Adrenal gland (tissue), 12 donors: ENCODE data around the gene LANCL2. TPM values are rescaled to one million over a fixed set of nuclear protein-coding genes. Genes with fewer than 3 reads are reported as not detected.
A peak's percentile ranks its signal among the peaks of the same experiment; 100 is the strongest.

ENCODE experiments used
- DNase-seq, 7 donors: peaks; one replicate each; pipeline ENCODE4 v3.0.0-alpha.2; 2019 to 2020
- H3K27ac ChIP-seq, 5 donors: fragments of 200-600 bp; sonication (generic) in 4 of 5; 1 replicate in 3 of 5; 2 replicates in 2 of 5; pipeline versions ENCODE4 v1.5.1 to v1.8.0; 2016 to 2020; ENCODE audit warnings: mild to moderate bottlenecking in 1 of 5
- H3K27me3 ChIP-seq: fragments of 200-600 bp; 2 replicates; pipeline ENCODE4 v1.8.0; 2021
- H3K36me3 ChIP-seq, 2 donors: fragments of 200-600 bp; replicated peaks in 1 of 2; 1 replicate in 1 of 2; 2 replicates in 1 of 2; pipeline versions ENCODE4 v1.5.1 to v1.8.0; 2018 to 2022
- H3K4me1 ChIP-seq, 2 donors: fragments of 200-600 bp; replicated peaks in 1 of 2; 1 replicate in 1 of 2; 2 replicates in 1 of 2; pipeline versions ENCODE4 v1.5.1 to v1.8.0; 2018 to 2021
- H3K4me3 ChIP-seq, 4 donors: fragments of 200-600 bp; sonication (generic) in 3 of 4; one replicate each; pipeline ENCODE4 v1.5.1; 2016 to 2018
- H3K9me3 ChIP-seq, 3 donors: fragments of 200-600 bp; sonication (generic) in 1 of 3; replicated peaks in 1 of 3; 1 replicate in 2 of 3; 2 replicates in 1 of 3; pipeline versions ENCODE4 v1.5.1 to v1.8.0; 2016 to 2021
- POLR2A ChIP-seq, 2 donors: fragments of 450-650 bp; IDR thresholded peaks; one replicate each; pipeline ENCODE4 v1.6.1; 2017; ENCODE audit warnings: antibody characterized with exemption in 2 of 2, mild to moderate bottlenecking in 2 of 2, moderate library complexity in 1 of 2
- WGBS, 4 donors: extraction: QIAGEN DNeasy Blood & Tissue Kit in 2 of 4; methylation state at CpG; one replicate each; pipeline versions ENCODE4 v1.1.5 to v1.1.7; 2013 to 2017; 5-methylcytosine and 5-hydroxymethylcytosine counted together
- intact Hi-C, 2 donors: fragments of 100-400 bp; cut with DNase I; formaldehyde crosslinking; loops; one replicate each; pipeline versions ENCODE4 v1.14.1 to v1.15.0; 2022 to 2023
- polyA plus RNA-seq, 3 donors: library from polyadenylated mRNA; stranded (reverse); fragments of 200-250 nt in 2 of 3; fragments of 350-450 nt in 1 of 3; fragmentation: Illumina TruSeq in 1 of 3; extraction: RNeasy Lipid Tissue Mini Kit (QIAGEN cat#74804) in 1 of 3; gene quantifications; one replicate each; pipeline ENCODE4 v1.2.3, GENCODE V29; 2013 to 2014
- total RNA-seq, 9 donors: library from RNA; depleted of rRNA in 4 of 9; stranded (reverse); fragments of >200 nt in 4 of 9; fragments of 120-200 nt in 1 of 9; fragmentation: NEBNext Ultra II Directional in 1 of 9; extraction: Animal tissue kit (Norgen Biotek cat#: 25700) in 1 of 9; gene quantifications; one replicate each; pipeline versions ENCODE4 v1.1.0 to v1.2.4, GENCODE V29; 2013 to 2023
- TF ChIP-seq, protein P1 (sequence below), 6 experiments: fragments of 450-650 bp in 4 of 6; fragments of 200-600 bp in 2 of 6; sonication (generic) in 1 of 6; IDR thresholded peaks; 1 replicate in 5 of 6; 2 replicates in 1 of 6; pipeline versions ENCODE4 v1.5.1 to v1.8.0; 2016 to 2021; ENCODE audit warnings: antibody characterized with exemption in 6 of 6, mild to moderate bottlenecking in 2 of 6, moderate library complexity in 1 of 6
- donor health status: healthy with polysubstance abuse.
- donor health status: Bipolar disorder and iron deficiency.
- donor health status: DM: yes; HTN: yes; CAD: no.
- donor health status: DM: no; HTN: no; CAD: no.
- donor health status: DM: no; HTN: no; CAD: no.
- donor health status: DM: yes; HTN: yes; CAD: no.

Gene LANCL2
- total and polyA plus RNA-seq, 12 donors, result 10.5 to 28.1 (median 18.1) TPM

GRCh38 chr7:55483046-55483445 is 117.9 kb downstream of the LANCL2 start:
- TF ChIP-seq, protein P1, sequence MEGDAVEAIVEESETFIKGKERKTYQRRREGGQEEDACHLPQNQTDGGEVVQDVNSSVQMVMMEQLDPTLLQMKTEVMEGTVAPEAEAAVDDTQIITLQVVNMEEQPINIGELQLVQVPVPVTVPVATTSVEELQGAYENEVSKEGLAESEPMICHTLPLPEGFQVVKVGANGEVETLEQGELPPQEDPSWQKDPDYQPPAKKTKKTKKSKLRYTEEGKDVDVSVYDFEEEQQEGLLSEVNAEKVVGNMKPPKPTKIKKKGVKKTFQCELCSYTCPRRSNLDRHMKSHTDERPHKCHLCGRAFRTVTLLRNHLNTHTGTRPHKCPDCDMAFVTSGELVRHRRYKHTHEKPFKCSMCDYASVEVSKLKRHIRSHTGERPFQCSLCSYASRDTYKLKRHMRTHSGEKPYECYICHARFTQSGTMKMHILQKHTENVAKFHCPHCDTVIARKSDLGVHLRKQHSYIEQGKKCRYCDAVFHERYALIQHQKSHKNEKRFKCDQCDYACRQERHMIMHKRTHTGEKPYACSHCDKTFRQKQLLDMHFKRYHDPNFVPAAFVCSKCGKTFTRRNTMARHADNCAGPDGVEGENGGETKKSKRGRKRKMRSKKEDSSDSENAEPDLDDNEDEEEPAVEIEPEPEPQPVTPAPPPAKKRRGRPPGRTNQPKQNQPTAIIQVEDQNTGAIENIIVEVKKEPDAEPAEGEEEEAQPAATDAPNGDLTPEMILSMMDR (IDR thresholded peaks at IDR 0.05), result no peak
- TF ChIP-seq POLR2A (IDR thresholded peaks at IDR 0.05), result no peak
- WGBS, 4 donors, result 90 to 98% (median 96%) methylated on average over 6 of the region's 6 CpGs

More at GRCh38 chr7:55483046-55483445, 117.9 kb downstream of the LANCL2 start:
- DNase-seq, result peak in 2 of 7 donors; percentile 0 to 28
- Histone ChIP-seq H3K9me3 (no peaks in the 10 kb centered on the region), H3K4me1 (no peaks in the 10 kb centered on the region), H3K27ac (no peak overlapping the region), H3K36me3 (no peaks in the 10 kb centered on the region), H3K4me3 (no peak overlapping the region), H3K27me3 (no peaks in the 10 kb centered on the region)
- intact Hi-C loops, result no loop called here

Other genes with a start within 250 kb of the LANCL2 start
- gene VOPP1, start 207.2 kb downstream of the LANCL2 start, total RNA-seq, result 10 to 100 TPM; 10.2 to 60.7 (median 38.1) TPM
- 10 to 100 TPM; 13.6 to 16.7 (median 14.2) TPM for gene VOPP1, start 207.2 kb downstream of the LANCL2 start, polyA plus RNA-seq